Measurements from ENCODE around the gene LYPD6.
"Not testable (repeated sequence)": the region's sequence is repeated elsewhere in the genome, so short reads cannot be mapped to it uniquely, and the experiment has no call there.

The LYPD6 gene

GRCh38 chr2:149506808-149507207 is 176.4 kb downstream of the LYPD6 start:
- H3K4me1 Mint-ChIP-seq; H3K36me3 Mint-ChIP-seq; H3K9me3 Mint-ChIP-seq; ATAC-seq (replicated peaks); DNase-seq; H3K4me3 Mint-ChIP-seq; H3K27ac Mint-ChIP-seq: not testable (repeated sequence)
- H3K27me3 Mint-ChIP-seq, result peaks cover 10 to 15% of the 10 kb centered on the region in 2 donors

GRCh38 chr2:149507974-149508373 is 177.6 kb downstream of the LYPD6 start:
- Mint-ChIP-seq H3K36me3 (no peaks in the 10 kb centered on the region), H3K27ac (no peak overlapping the region), H3K27me3 (peaks cover 13 to 16% of the 10 kb centered on the region in 2 donors), H3K9me3 (peaks cover 0 to 5% of the 10 kb centered on the region in 2 donors), H3K4me3 (no peak overlapping the region), H3K4me1 (no peaks in the 10 kb centered on the region)
- DNase-seq (no peak), ATAC-seq (replicated peaks) (no peak)

- DNase-seq (no peak), ATAC-seq (replicated peaks) (no peak)
- no peak overlapping the region for H3K4me3 Mint-ChIP-seq
- H3K27ac Mint-ChIP-seq, result no peak overlapping the region
- H3K27me3 Mint-ChIP-seq, result peaks cover 6 to 13% of the 10 kb centered on the region in 2 donors
- H3K36me3 Mint-ChIP-seq, result no peaks in the 10 kb centered on the region
- H3K9me3 Mint-ChIP-seq, result peaks cover 0 to 5% of the 10 kb centered on the region in 2 donors
- H3K4me1 Mint-ChIP-seq, result no peaks in the 10 kb centered on the region
These were observed 183.1 kb downstream of the LYPD6 start for GRCh38 chr2:149513461-149513860.

Measured in stimulated activated naive B cell treated with anti-CD40 and anti-IgM and Interleukin-4, amounts not matched to agents 10 μg/mL and 1 μg/mL and 100 μg/mL, for 72 hours (primary cell).